HG03196 (cell line): ENCODE data around the gene RAPGEF5.
A peak's percentile ranks its signal among the peaks of the same experiment; 100 is the strongest.

ENCODE experiments used
- ATAC-seq: cut with Tn5 transposase; IDR thresholded peaks from one replicate; pipeline ENCODE4 v1.9.1; 2021; ENCODE audit not compliant: unreplicated experiment

Gene RAPGEF5

DNA sequence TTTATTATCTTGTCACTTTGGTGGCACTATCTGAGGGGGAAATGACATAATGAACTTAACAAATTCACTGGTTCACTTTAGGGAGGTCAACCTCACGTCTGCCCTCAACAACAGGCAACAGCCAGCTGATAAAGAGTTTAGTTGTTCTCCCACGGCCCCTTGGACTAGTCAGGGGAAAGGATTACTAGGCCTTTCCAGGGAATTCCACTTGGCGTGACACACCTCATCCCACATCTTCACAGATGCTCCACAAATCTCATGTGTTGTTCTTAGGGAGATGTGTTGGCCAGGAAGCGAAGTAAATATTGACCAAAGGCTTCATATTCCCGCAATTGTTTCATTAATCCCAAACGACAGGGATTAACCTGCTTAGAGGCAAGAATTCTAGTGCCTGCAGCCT lies 227.8 kb downstream of the RAPGEF5 start:
- no peak for ATAC-seq

DNA sequence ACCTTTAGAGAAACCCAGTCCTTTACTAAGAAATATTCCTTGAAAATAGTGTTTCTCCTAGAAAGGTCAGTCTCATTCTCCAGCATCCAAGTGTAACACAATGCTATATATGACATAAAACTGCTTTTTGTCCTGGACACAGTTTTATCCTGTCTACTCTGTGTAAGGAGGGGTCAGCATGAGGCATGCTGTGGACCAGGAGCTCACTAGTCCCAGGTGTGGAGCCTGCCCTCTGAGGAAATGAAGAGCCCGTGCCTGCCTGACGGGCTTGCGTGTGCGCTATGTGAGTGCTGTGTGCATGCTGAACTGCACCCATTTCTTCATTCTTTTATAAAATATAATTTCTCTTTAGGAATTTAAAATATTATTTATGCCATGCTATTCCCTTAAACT lies 228.4 kb downstream of the RAPGEF5 start:
- ATAC-seq = no peak

GRCh38 chr7:22127835-22128527 lies 229.0 kb downstream of the RAPGEF5 start:
- no peak for ATAC-seq

DNA sequence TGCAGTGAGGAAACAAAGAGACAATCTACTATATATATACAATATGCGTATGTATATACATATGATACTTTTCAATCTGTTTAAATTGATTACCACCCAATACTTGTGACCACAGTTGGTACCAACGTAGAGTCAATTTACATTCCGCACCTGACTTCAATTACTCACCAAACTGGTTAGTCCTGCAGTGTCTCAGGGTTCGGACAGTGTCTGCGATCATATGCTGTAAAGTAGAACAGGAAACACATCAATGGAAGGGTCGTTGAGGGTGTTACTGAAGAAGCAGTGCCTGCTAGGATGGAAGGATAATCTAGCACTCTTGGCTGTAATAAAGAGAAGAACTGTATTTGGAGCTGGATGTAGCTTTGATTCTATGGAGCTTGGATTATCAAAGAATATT lies 231.5 kb downstream of the RAPGEF5 start:
- no peak for ATAC-seq

DNA sequence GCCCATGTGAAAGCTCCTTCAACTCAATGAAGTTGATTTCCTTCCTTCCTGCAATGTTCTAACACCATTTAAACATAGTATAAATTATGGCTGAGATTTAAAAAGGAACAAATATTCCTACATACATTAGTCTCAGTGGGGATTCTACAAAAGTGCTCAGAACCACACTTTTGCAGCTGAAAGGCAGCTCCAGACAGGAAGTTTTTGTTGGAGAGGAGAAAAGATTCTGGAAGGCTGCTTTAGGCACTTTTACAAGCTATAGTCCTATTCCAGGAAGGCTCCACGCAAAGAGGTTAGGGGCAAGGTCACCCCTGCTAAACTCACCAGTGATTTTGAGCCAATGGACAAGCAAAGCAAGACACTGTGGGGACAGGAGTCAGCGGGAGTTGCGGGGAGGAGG lies 232.0 kb downstream of the RAPGEF5 start:
- no peak for ATAC-seq

- no peak for ATAC-seq
Observed at GRCh38 chr7:22123139-22123538, 233.8 kb downstream of the RAPGEF5 start.

DNA sequence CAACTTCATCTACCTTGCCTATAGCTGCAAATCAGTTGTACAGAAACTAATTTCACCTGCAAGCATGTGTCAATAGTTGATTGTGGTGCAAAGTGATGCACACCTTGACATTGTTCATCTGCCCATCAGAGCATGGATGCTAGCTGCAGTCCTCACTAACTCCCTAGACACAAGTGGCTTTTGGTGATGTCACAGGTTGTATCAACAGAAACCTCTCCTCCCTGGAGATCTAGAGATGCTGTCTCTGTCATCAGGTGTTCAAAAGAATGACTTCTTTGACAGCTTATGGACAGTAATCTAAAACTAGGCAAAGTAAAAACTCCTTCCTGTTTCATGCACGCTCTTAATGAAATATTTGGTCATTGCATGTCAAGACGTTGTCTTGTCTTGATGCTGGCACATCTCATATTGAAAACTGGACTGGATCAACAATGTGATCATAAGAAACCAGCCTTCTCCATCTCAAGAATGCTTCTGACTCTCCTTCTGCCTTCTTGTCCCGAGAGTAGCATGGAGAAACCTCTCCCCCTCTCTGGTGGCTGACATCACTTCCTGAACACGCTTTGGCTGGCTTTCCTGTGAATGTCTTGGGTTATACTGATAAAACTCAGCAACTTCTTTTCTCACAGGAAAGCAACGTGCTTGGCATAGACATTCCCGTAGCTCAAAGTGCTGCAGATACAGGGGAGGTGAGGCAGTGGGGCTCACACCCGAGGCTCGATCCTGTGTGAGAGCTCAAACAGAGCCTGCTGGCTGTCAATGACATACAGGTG lies 235.1 kb downstream of the RAPGEF5 start:
- no peak for ATAC-seq

GRCh38 chr7:22120391-22121053 lies 236.4 kb downstream of the RAPGEF5 start:
- ATAC-seq = no peak

- ATAC-seq = no peak
Observed at GRCh38 chr7:22117222-22117621, 239.7 kb downstream of the RAPGEF5 start.

- no peak for ATAC-seq
Observed at GRCh38 chr7:22116451-22117030, 240.4 kb downstream of the RAPGEF5 start.

DNA sequence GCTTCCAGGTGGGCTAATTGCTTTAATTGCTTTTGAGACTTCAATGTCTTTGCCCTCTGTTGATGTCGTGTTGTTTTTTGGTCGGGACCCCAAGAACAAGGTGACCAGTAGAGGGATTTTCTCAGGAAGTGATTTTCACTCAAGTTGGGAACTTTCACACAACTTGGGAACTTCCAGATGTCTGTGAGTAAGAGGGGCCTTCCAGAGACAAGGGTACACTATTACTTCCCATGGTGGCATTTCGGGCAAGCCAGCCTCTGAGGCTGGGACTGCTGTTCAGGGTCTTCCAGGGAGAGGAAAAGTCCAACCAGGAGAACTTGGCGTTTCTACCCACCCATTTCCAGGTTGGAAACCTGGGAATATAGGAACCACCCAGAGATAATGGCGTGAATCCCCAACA lies 241.3 kb downstream of the RAPGEF5 start:
- ATAC-seq = no peak

GRCh38 chr7:22114440-22114981 lies 242.4 kb downstream of the RAPGEF5 start:
- no peak for ATAC-seq

GRCh38 chr7:22113041-22113440 lies 243.9 kb downstream of the RAPGEF5 start:
- no peak for ATAC-seq

- no peak for ATAC-seq
Observed at GRCh38 chr7:22111661-22112060, 245.3 kb downstream of the RAPGEF5 start.

- ATAC-seq = no peak
Observed at GRCh38 chr7:22110881-22111280, 246.1 kb downstream of the RAPGEF5 start.

GRCh38 chr7:22110227-22110839 lies 246.6 kb downstream of the RAPGEF5 start:
- peak; percentile 67 for ATAC-seq

- ATAC-seq = no peak
Observed at GRCh38 chr7:22109761-22110160, 247.2 kb downstream of the RAPGEF5 start.

GRCh38 chr7:22108151-22108845 lies 248.7 kb downstream of the RAPGEF5 start:
- no peak for ATAC-seq

DNA sequence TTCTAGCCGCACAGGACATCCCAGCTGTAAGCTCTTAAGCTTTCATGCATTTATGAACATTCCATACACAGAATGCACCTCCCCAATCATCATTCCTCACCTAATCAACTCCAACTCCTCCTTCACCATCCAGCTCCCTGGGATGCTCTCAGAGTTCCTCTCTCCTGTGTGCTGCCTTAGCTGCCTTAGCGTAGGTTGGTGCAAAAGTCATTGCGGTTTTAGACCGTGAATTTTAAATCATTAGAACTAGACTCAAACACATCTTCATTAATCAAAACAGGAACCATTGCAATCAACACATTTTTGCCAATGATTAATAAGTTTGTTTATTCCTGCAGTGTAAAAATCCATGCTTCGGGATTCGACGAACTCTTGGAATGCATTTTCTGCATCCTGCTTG lies 251.4 kb downstream of the RAPGEF5 start:
- no peak for ATAC-seq
